Astrocyte of the cerebellum (primary cell): ENCODE measurements around the gene ADSS1.

Experiments used
- DNase-seq: peaks from one replicate; pipeline ENCODE4 v3.0.0-alpha.2; 2011; ENCODE audit warnings: low read depth
- H3K4me3 ChIP-seq: 2 replicates; pipeline ENCODE4 v1.5.1; 2011; ENCODE audit warnings: mild to moderate bottlenecking, low read depth, low read length, moderate library complexity
- CTCF ChIP-seq: IDR thresholded peaks from 2 replicates; pipeline ENCODE4 v1.5.1; 2012; ENCODE audit warnings: low read length, low read depth, moderate library complexity, mild to moderate bottlenecking; ENCODE audit errors: missing control alignments
- in situ Hi-C: cut with HindIII; loops from 2 replicates; pipeline ENCODE4 v1.10.0; 2017; ENCODE audit warnings: low sequenced_read_pairs

ADSS1 gene

GRCh38 chr14:104739546-104740516 lies 15.8 kb downstream of the ADSS1 start:
- no peak for TF ChIP-seq CTCF
- H3K4me3 ChIP-seq: no peak overlapping the region
- DNase-seq: no peak
- in situ Hi-C loops: no loop called here

GRCh38 chr14:104741108-104741802 lies 17.2 kb downstream of the ADSS1 start:
- no peak overlapping the region for H3K4me3 ChIP-seq
- in situ Hi-C loops: no loop called here
- no peak for DNase-seq
- TF ChIP-seq CTCF: no peak

GRCh38 chr14:104741803-104742251 lies 17.8 kb downstream of the ADSS1 start:
- DNase-seq: no peak
- TF ChIP-seq CTCF: no peak
- in situ Hi-C loops: no loop called here
- H3K4me3 ChIP-seq: no peak overlapping the region

- in situ Hi-C loops: no loop called here
- no peak for DNase-seq
Measured at GRCh38 chr14:104742586-104743455, 18.8 kb downstream of the ADSS1 start.

GRCh38 chr14:104743461-104744380 lies 19.7 kb downstream of the ADSS1 start:
- DNase-seq: no peak
- in situ Hi-C loops: no loop called here
- no peak for TF ChIP-seq CTCF
- H3K4me3 ChIP-seq: no peak overlapping the region

More at GRCh38 chr14:104742586-104743455, 18.8 kb downstream of the ADSS1 start:
- no peak overlapping the region for H3K4me3 ChIP-seq
- TF ChIP-seq CTCF: no peak
